SH-SY5Y (cell line): ENCODE data around the gene EYA2.

ENCODE experiments used
- GATA2 ChIP-seq: IDR thresholded peaks from 2 replicates; pipeline ENCODE4 v1.6.1; 2011; ENCODE audit warnings: mild to moderate bottlenecking, low read depth, low read length
- GATA3 ChIP-seq: IDR thresholded peaks from 2 replicates; pipeline ENCODE4 v1.6.1; 2011; ENCODE audit warnings: low read depth, mild to moderate bottlenecking, low read length, moderate library complexity

DNA sequence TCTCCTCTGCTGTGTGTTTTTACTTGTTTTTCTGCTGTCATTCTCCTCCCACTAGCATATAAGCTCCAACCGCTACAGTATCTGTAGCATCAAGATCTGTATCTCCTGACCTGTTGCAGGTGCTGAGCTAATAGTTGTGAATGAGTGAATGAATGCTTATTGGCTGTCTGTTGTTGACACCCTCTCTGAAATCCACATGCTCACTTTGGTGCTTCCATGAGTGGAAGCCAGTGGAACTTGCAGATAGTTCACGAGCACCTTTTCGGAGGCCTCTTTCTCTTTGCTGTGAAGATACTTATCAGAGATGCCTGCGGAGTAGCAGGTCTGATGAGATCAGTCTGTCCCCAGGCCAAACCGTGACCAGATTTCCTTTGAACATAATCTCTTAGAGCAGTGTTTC lies 117.3 kb downstream of the EYA2 start:
- TF ChIP-seq GATA3 (peak; percentile 79), GATA2 (peak; percentile 86)
